ENCODE measurements around the gene AQP6. TPM values are rescaled to one million over a fixed set of nuclear protein-coding genes. Genes with fewer than 3 reads are reported as not detected.
A peak's percentile ranks its signal among the peaks of the same experiment; 100 is the strongest.

The AQP6 gene
- total RNA-seq, 4 donors from 2014 or later, result 0.56 TPM; not detected in 3

GRCh38 chr12:49963976-49964815 lies 8.6 kb upstream of the AQP6 start:
- no peak for DNase-seq (ENCODE audit: low spot score)
- no peak for ATAC-seq (ENCODE audit: low FRiP score)
- TF ChIP-seq CTCF (IDR thresholded peaks at IDR 0.05), result no peak

GRCh38 chr12:49964849-49965624 lies 7.7 kb upstream of the AQP6 start:
- TF ChIP-seq CTCF (IDR thresholded peaks at IDR 0.05), result no peak
- no peak for ATAC-seq (ENCODE audit: low FRiP score)
- DNase-seq (ENCODE audit: low spot score), result no peak

- DNase-seq (ENCODE audit: low spot score) (no peak), ATAC-seq (ENCODE audit: low FRiP score) (no peak)
Observed at GRCh38 chr12:49965836-49966235, 6.9 kb upstream of the AQP6 start.

GRCh38 chr12:49966511-49967041 lies 6.2 kb upstream of the AQP6 start:
- peak; percentile 4 for ATAC-seq (ENCODE audit: low FRiP score)

More at GRCh38 chr12:49965836-49966235, 6.9 kb upstream of the AQP6 start:
- TF ChIP-seq CTCF (IDR thresholded peaks at IDR 0.05), result no peak

GRCh38 chr12:49967042-49967776 lies 5.5 kb upstream of the AQP6 start:
- DNase-seq (ENCODE audit: low spot score) (peak; percentile 90), ATAC-seq (ENCODE audit: low FRiP score) (peak; percentile 82)
- TF ChIP-seq CTCF (IDR thresholded peaks at IDR 0.05), result peak in 2 of 3 donors; percentile 39 to 91

More at GRCh38 chr12:49966511-49967041, 6.2 kb upstream of the AQP6 start:
- no peak for DNase-seq (ENCODE audit: low spot score)
- no peak for TF ChIP-seq CTCF (IDR thresholded peaks at IDR 0.05)

- no peak for DNase-seq (ENCODE audit: low spot score)
- no peak for TF ChIP-seq CTCF (IDR thresholded peaks at IDR 0.05)
- ATAC-seq (ENCODE audit: low FRiP score), result no peak
Observed at GRCh38 chr12:49967777-49968250, 4.9 kb upstream of the AQP6 start.
